Measurements from ENCODE around the gene ZBTB9.

Gene ZBTB9

DNA sequence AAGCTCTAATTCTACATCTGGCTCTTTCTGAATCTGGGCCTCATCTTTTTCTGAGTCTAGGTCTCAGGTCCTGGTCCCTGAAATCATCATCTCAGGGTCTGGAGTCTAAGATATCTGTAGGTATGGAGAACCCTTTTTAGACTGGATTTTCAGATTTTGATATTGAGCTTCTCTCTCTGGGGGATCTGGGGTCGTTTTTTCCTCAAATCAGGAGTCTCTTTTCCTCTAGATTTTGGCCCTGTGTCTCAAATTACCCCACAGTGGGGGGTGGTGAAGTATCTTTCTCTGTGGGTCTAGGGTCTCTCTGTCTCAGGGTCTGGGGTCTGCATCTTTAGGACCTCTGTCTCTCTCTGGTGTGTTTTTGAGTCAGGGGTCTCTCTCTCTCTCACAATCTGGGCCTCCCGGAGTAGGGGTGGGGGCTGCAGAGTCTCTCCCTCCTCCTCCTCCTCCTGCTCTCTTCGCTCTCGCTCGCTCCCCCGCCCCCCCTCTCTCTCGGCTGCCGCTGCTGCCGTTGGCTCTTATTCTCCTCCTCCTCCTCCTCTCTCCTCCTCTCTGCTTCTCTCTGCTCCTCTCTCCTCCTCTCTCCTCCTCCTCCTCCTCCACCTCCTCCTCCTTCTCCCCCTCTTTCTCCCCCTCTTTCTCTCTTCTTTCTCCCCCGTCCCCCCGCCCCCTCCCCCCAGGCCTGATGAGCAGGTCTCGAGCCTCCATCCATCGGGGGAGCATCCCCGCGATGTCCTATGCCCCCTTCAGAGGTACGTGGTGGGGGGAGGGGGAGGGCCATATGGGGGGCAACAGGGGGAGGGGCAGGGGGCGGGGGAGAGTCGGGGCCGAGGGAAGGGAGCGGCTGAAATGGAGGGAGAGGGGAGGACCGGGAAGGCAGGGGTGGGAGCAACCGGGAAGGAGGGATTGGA lies 34.5 kb upstream of the ZBTB9 start, which contains the start of gene SYNGAP1:
SYNGAP1 (plus strand) TSS at position 486 of the 911 bp plus-strand sequence; CDS start at position 686, 200 bp downstream.
- DNase-seq, result peak; percentile 68

- no peak for DNase-seq
These were observed 33.7 kb upstream of the ZBTB9 start for GRCh38 chr6:33420491-33421343.

GRCh38 chr6:33421344-33421643 lies 33.1 kb upstream of the ZBTB9 start:
- DNase-seq, result no peak

DNA sequence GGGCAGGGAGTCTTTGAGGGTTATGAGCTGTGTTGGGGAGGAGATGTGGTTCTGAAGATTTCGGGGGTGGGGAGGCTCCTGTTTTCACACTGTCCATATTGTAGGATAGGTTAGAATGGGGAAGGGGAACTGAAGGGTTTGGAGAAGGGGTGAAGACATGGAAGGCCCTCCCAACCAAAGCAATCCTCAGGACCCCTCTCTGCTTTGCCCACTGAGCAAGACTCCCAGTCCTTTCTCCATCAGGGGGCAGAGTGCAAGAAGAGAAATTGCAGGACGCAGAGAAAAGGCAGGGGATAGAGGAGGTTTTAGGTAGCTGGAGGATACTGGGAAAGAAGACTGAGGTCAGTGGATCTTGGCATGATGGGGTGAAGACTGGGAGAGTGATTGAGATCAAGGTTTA lies 30.6 kb upstream of the ZBTB9 start:
- no peak for DNase-seq

DNA sequence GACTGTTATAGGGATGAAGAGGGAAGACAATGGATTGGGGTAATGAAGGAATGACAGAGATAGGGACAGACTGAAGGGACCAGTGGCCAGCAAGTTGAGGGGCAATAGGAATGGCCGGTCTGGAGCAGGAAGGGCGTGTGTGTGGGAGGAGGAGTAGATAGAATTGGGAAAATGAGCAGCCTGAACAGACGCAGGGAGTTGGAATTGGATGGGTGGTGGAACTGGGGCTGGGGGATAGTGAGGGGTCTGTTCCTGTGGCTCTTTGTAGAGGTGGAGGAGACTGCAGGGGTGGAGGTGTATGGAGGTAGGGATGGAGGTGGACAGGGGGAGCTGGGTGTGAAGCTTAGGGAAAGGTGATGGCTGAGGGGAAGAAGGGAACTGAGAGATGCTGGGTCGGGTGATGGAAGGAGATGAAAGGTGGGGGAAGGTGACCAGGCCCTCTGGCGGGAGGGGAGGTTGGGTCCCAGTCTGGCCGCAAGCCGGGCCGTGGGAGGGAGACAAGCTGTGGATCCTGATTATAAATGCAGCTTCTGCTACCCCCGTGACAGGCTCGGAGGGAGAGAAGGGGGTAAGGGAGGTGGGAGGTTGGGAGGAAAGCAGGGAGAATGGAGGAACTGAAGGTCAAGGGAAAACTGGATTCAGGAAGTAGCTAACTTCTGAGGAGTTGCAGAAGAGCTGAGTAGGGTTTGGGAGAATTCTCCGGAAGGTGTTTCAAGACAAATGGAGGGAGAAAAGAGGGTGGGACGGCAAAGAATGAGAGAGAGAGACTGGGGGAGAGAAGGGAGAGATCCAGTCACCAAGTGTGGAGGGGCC lies 29.3 kb upstream of the ZBTB9 start:
- no peak for DNase-seq

DNA sequence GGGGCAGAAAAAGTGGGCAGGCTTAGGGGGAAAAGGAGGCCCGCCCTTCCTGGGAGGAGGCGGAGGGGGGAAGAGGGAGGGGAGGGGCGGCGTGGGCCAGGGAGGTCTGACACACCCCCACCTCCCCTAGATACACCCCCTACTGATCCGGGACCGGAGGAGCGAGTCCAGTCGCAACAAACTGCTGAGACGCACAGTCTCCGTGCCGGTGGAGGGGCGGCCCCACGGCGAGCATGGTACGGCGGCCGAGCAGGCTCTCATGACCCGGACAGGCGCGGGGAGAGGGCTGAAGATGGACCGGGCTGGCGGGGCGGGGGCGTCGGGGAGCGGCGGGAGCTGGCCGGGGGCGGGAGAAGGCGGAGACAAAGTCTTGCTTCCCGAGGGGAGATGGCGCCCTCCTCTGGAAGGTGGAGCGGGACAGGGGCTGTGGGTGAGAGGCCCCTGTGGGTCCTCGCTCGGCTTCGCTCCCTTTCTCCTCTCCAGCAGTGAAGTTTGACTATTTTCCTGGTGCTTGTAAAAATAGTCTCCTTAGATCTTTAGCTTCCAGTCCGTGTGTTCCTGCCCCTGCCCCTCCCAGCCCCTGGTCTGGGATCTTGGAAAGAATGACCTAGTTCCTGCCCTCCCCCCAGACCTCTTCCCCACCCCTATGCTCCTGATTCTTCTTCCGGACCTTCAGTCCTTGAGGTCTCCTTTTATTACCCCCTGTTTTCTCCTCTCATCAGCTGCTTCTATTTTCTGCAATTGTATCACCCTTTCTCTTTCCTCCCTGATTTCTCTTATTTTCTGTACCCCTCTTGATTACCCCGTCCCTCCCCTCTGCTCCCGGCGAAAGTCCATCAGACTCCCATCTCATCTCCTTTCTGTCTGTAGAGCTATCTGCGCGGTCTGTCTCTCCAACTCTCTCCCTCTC lies 28.5 kb upstream of the ZBTB9 start:
- DNase-seq, result peak; percentile 97

GRCh38 chr6:33426590-33427511 lies 27.5 kb upstream of the ZBTB9 start:
- DNase-seq, result no peak

GRCh38 chr6:33427585-33428223 lies 26.7 kb upstream of the ZBTB9 start:
- DNase-seq, result peak; percentile 25

DNA sequence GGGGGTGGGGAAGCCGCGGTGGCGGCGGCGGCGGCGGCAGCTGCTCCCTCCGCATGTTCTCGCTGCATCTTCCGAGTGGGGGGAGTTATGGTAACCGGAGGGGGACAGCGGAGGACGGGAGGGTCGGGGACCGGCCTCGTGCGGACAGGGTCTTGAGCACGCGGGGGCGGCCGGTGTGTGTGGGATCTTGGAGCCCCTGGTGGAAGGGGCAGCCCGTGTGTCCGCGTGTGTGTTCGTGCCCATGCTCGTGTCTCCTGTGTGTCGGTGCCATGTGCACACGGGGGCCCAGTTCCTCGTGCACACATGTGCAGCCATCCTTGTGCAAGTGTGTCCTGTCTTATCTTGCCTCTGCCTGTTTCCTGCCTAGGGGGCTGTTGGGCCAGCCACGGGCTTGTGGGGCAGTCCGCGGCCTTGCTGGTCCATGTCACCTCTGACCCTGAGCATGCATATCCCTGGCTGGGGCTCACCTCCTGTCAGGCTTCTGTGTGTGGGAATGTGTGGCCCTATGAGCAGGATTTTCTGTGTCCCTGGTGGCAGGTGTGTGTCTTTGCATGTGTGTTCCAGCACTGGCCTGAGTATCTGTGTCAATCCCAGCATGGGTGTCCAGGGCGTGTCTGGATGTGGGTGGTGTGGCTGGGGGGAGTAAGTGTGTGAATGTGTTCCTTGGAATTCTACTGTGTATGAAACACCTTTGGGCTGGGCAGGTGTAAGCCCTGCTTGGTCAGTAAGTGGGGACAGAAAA lies 26.0 kb upstream of the ZBTB9 start:
- DNase-seq, result peak; percentile 21

DNA sequence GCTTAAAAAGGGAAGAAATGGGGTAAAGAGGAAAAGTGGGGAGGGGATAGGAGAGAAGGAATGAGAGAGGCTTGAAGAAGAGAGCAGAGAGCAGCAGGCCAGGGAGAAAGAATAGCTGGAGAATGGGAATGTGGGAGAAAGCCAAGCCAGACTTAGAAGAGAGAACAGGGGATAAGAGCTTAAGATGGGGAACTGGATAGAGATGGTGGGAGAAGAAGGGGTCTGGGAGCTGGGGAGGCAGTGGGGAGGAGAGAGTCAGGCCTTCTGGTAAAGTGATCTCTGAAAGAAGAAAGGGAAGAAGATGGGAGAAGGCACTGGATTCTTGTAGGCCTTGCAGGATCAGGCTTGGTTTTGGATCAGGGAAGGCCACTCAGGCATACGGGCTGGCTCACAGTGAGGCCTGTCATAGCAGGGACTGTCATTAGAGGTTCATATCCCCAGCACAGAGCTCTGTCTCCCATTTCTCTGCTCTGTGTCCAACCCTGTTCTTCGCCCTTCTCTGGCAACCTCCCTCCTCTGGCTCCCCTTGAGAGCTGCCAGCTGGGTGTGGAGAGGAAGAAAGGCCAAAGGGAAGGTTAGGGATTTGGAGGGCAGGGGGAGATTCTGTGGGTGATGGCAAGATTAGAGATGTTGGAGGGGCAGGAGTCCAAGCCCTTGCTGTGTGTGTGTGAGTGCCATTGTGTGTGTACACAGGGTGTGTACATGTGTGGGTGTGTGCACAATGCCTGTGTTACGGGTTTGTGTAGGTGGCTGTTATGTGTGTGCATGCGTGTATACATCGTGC lies 25.2 kb upstream of the ZBTB9 start:
- no peak for DNase-seq

GRCh38 chr6:33429750-33430052 lies 24.7 kb upstream of the ZBTB9 start:
- DNase-seq, result no peak

DNA sequence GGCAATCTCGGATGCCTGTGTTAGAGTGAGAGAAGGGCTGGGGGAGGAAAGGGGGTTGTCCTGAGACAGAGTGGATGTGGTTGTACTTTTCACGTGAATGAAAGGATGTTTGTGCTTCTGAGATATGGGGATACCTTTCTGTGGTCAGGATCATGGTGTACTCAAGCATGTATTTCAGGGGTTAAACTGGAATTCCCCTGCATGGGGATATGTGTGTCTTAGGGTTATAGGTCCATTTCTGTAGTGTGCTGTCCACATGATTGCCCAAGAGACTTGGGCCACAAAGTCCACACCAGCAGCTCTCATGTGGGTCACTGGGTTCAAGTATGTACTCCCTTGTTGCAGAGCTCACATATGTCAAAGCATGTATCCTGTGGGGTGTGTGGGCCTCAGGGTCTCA lies 24.0 kb upstream of the ZBTB9 start:
- no peak for DNase-seq

DNA sequence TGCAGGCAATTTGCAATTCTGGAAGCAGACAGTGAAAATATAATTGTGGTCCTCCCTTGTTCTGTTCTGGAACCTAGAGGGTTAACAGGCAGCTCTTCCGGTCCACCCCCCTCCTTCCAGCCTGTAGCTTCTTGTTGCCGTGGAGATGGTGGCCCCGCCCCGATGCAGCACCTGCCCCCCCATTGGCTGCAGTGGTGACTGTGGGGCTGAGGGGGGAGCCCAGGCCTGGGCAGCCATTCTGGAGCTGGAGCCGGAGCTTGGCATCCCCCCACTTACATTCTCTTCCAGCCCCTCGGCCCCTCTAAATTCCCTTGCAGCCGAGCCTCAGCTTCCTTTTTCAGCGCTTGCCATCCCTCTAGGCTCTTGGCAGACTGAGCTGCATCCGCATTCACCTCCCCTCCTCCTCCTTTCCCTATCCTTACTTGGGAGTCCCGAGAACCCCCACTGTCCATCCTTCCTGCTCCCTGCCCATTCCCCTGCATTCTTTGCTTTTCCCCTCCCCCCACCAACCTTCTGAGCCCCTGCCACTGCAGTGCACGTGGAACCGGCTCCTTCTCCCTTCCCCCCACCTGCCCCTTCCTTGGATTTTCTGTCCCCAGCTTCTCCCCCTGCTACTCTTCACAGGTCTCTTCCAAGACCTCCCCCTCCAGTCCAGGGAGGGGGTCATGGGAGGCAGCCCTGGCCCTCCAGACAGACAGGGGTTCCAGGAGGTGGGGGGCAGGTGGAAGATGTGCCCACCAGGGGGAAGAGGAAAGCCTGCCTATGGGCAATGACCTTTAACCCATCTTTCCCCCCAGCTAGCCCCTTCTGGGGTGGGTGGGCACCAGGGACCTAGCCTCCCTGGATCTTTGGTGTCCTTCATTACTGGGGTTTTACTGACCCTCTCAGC lies 23.1 kb upstream of the ZBTB9 start:
- DNase-seq, result peak; percentile 78

DNA sequence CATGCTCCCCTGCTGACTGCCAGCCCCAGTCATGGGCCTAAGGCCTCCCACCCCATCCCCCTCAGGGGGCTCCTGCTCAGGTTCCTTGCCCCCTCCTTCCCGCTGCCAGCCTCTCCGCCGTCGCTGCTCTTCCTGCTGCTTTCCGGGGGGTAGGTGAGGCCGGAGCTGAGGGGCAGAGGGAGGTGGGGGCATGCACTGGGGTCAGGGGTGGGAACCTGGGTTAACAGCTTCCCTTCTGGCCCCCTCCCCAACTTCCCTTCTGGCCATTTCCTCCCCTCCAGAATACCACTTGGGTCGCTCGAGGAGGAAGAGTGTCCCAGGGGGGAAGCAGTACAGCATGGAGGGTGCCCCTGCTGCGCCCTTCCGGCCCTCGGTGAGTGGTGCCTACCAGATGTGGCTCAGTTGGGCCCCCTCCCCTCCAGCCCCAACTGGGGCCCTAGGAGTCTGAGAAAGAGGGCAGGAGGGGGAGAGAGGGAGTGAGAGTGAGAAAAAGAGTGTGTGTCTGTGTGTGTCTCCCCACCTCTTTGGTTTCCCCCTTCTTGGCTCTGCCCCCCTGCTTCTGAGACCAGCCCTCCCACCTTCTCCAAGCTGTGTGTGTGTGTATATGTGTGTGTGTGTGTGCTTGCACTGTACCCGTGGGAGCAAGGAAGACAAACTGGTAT lies 22.4 kb upstream of the ZBTB9 start:
- no peak for DNase-seq

DNA sequence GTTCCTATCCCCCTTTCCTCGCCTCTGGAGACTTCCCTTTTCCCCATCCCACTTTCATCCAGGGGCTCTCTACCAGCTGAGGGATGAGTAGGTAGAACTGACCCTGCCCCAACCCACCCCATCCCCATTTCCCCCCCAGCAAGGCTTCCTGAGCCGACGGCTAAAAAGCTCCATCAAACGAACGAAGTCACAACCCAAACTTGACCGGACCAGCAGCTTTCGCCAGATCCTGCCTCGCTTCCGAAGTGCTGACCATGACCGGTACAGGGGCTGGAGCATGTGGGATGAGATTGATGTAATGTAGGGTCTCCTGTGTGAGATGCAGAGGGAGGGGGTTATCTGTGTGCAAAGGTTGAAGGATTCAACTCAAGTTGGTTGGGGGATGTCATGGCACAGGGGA lies 21.8 kb upstream of the ZBTB9 start:
- DNase-seq, result no peak

- DNase-seq, result no peak
These were observed 21.3 kb upstream of the ZBTB9 start for GRCh38 chr6:33433001-33433543.

Data from NCI-H510A treated with DMSO at 0.1 percent for 48 hours (cell line).